Hepatic stellate cell (primary cell): ENCODE data around the gene CNTNAP3B.
"Not testable (repeated sequence)": the region's sequence is repeated elsewhere in the genome, so short reads cannot be mapped to it uniquely, and the experiment has no call there.

Source experiments
- DNase-seq: peaks from one replicate; pipeline ENCODE4 v3.0.0; 2011; ENCODE audit warnings: low spot score

The CNTNAP3B gene

GRCh38 chr9:42129073-42129729 is at the start of gene CNTNAP3B:
TSS of gene CNTNAP3B (minus strand) at chr9:42129426. CDS start at chr9:42129094, 332 bp downstream.
- not testable (repeated sequence) for DNase-seq

DNA sequence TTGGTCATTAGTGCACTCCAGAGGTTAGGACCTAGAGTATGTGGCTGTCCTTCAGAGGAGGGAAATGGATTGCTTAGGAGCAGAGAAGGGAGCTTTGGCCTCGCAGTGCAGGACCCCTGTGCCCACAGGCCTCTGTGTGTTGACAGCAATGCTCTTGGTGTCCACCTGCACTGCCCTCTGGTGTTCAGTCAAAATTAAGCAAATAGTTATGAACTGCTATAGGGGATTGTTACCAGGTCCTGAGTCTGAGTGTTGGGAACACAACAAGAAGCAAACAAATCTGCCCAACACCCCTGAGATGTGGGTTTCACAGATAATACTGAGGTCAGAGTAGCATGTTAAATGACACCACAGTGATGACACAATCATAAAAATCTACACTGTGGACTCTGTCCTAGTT is 31.1 kb upstream of the CNTNAP3B start:
- not testable (repeated sequence) for DNase-seq

GRCh38 chr9:42127056-42127841 is 2.0 kb downstream of the CNTNAP3B start:
- DNase-seq, result not testable (repeated sequence)

- DNase-seq, result not testable (repeated sequence)
These were observed 8.2 kb downstream of the CNTNAP3B start for GRCh38 chr9:42121007-42121406.

DNA sequence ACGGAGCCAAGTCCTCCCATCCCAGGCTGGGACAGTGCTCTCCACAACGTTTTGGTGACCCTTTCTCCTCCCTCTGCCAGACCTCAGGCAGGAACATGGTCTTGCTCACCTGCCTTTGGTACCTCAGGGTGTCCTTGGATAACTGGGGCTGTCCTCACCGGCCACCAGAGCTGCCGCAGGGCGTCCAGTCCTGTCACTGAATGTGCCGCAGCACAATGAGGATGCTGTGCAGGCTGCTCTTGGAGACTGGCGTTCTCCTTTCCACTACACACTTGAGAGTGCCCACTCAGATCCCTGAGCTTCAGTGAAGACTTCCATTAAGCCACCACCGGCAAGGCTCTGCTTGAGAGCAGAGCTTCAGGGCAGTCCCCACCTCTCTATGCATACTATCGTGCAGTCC is 33.3 kb downstream of the CNTNAP3B start:
- DNase-seq, result not testable (repeated sequence)

DNA sequence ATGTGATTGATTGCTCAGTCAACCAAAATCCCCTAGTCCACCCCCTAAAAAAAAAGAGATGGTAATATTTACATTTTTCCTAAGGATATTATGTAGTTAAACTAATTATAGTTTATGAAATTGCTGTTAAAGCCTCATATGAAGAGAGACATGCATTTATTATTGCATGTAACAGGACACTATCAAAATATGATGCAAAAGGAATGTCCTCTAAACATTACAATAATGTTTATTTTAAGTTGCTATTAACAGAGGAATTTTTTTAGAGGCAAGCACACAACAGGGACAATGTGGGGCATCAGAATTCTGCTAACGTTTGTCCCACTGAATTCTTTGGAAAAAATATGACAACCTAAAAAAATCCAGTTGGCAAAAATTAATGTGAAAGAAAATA is 44.7 kb downstream of the CNTNAP3B start:
- DNase-seq, result not testable (repeated sequence)

DNA sequence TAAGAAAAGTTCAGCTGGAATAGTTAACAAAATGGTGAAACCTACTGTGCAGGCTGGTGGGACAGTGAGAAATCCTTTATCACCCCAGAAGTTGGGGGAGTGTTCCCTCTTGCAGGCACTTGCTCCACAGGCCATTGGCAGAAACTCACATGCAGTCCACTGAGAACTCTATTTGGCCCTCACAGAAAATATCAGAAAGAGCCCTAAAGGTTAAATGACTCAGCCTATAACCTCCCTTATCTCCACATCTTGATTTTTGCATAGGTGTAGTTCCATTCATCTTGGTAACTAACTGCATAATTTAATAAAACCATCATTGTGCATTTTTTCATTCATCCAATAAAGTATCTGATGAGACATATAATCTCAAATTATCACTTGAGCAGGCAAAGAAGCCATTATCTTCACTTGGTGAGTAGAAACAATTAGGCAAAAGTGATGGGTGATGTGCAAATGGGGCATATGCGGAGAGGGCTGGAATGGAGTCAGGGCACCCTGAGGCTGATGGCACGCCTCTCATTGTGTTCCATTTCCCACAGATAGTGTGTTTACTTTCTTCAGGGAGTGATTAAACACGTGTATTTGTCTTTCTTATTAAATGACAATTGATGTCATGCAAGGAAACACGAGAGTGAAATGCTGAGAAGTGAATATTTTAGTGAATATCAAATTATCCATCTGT is 45.2 kb downstream of the CNTNAP3B start:
- not testable (repeated sequence) for DNase-seq

- not testable (repeated sequence) for DNase-seq
These were observed 48.9 kb downstream of the CNTNAP3B start for GRCh38 chr9:42080376-42080775.

DNA sequence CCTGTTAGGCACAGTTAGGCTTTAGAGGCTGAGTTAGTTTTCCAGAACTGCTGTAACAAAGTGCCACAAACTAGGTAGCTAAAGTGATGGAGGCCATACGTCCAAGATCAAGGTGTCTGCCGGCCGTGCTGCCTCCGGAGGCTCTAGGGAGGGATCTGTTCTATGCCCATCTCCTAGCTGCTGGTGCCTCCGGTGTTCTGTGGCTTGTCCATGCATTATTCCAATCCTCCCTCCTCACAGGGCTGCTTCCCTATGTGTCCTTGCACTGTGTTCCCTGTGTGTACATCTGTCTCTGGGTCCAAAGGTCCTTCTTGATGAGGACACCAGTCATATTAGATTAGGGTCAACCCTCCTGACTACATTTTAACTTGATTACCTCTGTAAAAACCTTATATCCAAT is 54.4 kb downstream of the CNTNAP3B start:
- DNase-seq, result not testable (repeated sequence)

GRCh38 chr9:42071026-42071425 is 58.2 kb downstream of the CNTNAP3B start:
- not testable (repeated sequence) for DNase-seq

DNA sequence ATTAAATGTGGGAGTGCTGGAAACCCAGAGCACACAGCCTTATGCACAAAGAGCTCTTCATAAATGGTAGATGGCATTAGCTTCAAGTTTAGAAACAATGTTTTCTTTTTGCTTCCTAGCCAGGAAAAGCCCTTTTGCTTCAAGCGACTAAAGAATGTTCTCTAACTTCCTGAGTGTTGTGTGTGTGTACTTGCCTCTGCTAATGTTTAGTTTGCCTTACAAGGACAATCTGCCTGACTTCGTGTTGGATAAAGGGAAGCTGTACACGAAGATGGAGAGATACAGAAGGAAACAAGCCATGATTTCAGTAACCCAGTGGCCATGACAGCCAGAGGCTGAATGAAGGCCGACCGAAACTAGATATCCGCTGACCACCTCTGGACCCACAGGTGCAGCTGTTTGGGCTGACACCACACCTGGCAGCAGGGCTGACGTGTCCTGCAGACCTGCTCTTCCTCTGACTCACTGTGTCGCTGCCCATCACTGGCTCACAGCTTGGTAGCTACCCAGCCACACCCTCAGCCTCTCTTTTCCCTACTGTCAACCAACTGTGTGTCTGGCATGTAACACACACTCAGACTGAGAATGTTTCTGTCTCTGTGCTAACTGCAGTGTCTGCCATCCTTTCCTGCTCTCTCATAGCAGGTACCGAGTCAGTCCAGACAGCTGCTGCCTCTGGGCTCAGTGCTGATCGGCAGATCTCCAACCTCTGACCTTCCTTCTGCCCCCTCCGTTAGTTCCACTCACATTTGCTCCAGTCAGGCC is 59.0 kb downstream of the CNTNAP3B start:
- DNase-seq, result not testable (repeated sequence)

GRCh38 chr9:42053874-42054273 is 75.4 kb downstream of the CNTNAP3B start:
- DNase-seq, result not testable (repeated sequence)

GRCh38 chr9:42050701-42051100 is 78.5 kb downstream of the CNTNAP3B start:
- not testable (repeated sequence) for DNase-seq

DNA sequence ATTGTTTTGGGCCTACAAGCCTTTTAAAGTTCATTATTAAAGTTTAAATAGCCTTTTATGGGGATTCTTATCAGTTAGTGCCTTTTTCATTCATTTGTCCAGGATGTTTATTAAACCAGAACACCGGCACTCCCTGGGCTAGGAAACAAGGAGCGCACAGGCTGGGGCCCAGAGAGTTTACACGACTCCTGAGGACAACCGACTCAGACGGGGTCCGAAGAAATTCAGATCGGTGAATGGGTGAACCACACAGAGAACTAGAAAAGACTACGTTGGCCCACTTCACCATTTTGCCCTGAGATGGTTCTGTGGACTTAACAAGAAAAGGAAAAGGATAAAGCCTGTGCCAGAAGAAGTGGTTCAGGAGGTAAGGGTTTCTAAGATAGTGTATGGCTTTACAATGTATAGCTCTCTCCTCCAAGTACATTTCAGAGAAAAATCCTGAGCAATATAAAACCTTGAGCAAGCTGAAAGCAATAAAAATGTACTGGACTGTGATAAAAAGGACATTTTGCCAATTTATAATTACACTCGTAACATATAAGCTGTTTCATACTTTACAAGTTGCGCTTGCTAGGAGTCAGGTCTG is 84.7 kb downstream of the CNTNAP3B start:
- DNase-seq, result not testable (repeated sequence)

DNA sequence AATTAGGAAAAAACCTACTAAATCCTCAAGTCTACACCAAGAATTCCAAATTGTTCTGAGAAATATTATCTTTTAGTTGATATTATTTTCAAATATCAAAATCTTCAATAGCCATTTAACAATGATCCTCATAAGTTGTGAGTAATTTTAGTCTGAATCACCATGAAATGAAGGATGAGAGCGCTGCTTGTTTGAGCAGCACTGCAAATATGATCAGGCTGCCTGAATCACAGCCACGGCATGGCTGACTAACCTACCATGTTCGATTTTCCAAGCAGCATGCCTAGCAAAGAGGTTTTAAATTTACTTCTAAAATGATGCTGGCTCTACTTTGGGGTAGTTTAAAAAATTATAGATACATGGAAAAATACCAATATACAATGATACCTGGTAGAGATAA is 95.7 kb downstream of the CNTNAP3B start:
- not testable (repeated sequence) for DNase-seq

GRCh38 chr9:42020639-42021038 is 108.6 kb downstream of the CNTNAP3B start:
- not testable (repeated sequence) for DNase-seq

GRCh38 chr9:42018220-42018922 is 110.9 kb downstream of the CNTNAP3B start:
- not testable (repeated sequence) for DNase-seq

DNA sequence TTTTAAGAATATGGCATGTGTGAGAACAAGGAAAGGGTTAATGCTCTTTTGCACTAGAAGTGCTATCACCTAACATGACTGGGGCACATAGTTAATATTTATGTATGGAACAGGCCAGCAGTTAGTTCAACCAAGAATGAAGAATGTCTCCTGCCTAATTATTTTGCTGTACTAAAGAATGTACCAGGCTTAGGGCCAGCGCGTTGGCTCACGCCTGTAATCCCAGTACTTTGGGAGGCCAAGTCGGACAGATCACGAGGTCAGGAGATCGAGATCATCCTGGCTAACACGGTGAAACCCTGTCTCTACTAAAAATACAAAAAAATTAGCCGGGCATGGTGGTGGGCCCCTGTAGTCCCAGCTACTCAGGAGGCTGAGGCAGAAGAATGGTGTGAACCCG is 114.9 kb downstream of the CNTNAP3B start:
- DNase-seq, result not testable (repeated sequence)

- DNase-seq, result not testable (repeated sequence)
These were observed 137.6 kb downstream of the CNTNAP3B start for GRCh38 chr9:41991607-41992006.

DNA sequence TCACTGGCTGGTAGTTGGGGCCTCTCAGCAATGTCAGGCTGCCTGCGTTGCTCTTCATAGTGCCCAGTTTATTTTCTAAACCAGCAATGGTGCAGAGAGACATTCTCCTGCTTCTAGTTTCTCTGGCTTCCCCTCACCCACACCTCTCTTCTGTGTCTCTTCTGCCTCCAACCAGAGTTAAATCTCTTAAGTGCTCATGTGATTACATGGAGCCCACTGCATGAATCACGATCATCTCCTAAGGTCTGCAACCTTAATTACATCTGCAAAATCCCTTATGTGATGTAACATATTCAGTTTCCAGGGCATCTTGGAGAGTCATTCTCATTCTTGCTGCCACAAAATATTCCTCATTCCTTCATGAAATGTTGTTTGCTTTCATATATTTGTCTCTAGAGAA is 149.0 kb downstream of the CNTNAP3B start:
- DNase-seq, result not testable (repeated sequence)
